ENCODE data around the gene RPRD1B. TPM values are rescaled to one million over a fixed set of nuclear protein-coding genes. Genes with fewer than 3 reads are reported as not detected.

Gene RPRD1B
- total and polyA plus RNA-seq, 2 of the 8 experiments (the other 6 are each of a cell fraction or from before 2014, with no cell fraction given) = 10.3 to 20.9 TPM

DNA sequence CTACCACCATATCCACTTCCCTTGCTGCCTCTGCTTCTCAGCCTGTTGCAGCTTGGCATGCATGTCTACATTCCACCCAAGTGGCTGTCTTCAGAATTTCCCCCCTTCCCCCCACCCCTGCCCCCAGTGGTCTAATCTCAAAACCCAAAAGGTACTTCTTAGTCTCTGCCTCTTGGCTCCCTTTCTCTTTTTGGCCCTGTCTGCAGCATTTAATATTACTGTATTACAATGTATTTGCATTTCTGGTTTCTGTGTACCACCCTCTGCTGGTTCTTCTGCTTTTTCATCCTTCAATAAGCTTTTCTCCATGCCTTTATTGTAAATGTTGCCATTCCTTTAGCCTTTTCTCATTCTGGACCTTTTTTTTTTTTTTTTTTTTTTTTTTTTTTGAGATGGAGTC lies 43.0 kb downstream of the RPRD1B start:
- no peak overlapping the region for H2BK15ac ChIP-seq (ENCODE audit: low read length)
- H2BK12ac ChIP-seq (ENCODE audit: low read depth, low read length) = no peak overlapping the region
- H3K56ac ChIP-seq (replicated peaks; ENCODE audit: insufficient read length, low read depth, low read length) = no peak overlapping the region
- H2AK5ac ChIP-seq (ENCODE audit: low read depth, low read length) = no peak overlapping the region
- H3K23me2 ChIP-seq (ENCODE audit: low read depth, low read length) = no peaks in the 10 kb centered on the region
- no peak overlapping the region for H3K4ac ChIP-seq (replicated peaks; ENCODE audit: insufficient read length, low read depth, low read length)
- H2AFZ ChIP-seq (ENCODE audit: low read length) = no peak overlapping the region
- peaks cover 0 to 17% (median under 1%) of the 10 kb centered on the region in 4 experiments; a peak in 5 of 8 replicates for H3K36me3 ChIP-seq (ENCODE audit: control insufficient read depth in 2 of 4, insufficient read depth in 4 of 4, low read length in 3 of 4)
- DNase-seq (ENCODE audit: low read depth in 1 of 2, low spot score in 2 of 2) (no peak), FAIRE-seq (no peak)
- peaks cover 8% of the 10 kb centered on the region for H3K79me1 ChIP-seq (ENCODE audit: low read depth, low read length)
- H4K5ac ChIP-seq (ENCODE audit: insufficient read length, low read depth, low read length) = no peak overlapping the region
- TF ChIP-seq SAP30 (IDR thresholded peaks at IDR 0.05; ENCODE audit: insufficient read depth, insufficient replicate concordance, low read length) (no peak), TAF7 (optimal IDR thresholded peaks at IDR 0.05; ENCODE audit: borderline replicate concordance, low read depth, low read length) (no peak), KDM5A (IDR thresholded peaks at IDR 0.05; ENCODE audit: low read length) (no peak), SIRT6 (IDR thresholded peaks at IDR 0.05; ENCODE audit: low read length) (no peak)
- no peak overlapping the region for H3K14ac ChIP-seq (ENCODE audit: insufficient read length)
- H3K4me1 ChIP-seq (replicated peaks in 1 of 4; ENCODE audit: control insufficient read depth in 3 of 4, insufficient read depth in 4 of 4, low read length in 3 of 4) = 0 out of 7 replicates have a peak, but pooled peaks cover 0 to 2% (median 0%) of the 10 kb centered on the region in 4 experiments
- no peak overlapping the region for H4K8ac ChIP-seq (ENCODE audit: extremely low read depth, insufficient read depth, low read length)
- H4K91ac ChIP-seq (replicated peaks; ENCODE audit: insufficient read length, low read length) = no peak overlapping the region
- no peak overlapping the region for H3K4me2 ChIP-seq (ENCODE audit: insufficient read depth in 1 of 2, low read depth in 2 of 2, low read length in 2 of 2)
- H3K4me3 ChIP-seq (ENCODE audit: extremely low read depth in 1 of 4, insufficient read depth in 2 of 4, low read depth in 3 of 4, low read length in 4 of 4) = no peak overlapping the region
- H3K79me2 ChIP-seq (ENCODE audit: control insufficient read depth in 1 of 2, insufficient read depth in 2 of 2, low read length in 2 of 2) = peaks cover 0 to 38% of the 10 kb centered on the region in 2 experiments; a peak in 2 of 4 replicates
- H2BK5ac ChIP-seq (ENCODE audit: low read depth, low read length) = no peak overlapping the region
- H3K9me3 ChIP-seq (ENCODE audit: insufficient read depth in 2 of 2, low read depth in 1 of 2, low read length in 1 of 2) = no peaks in the 10 kb centered on the region
- H2BK20ac ChIP-seq (ENCODE audit: low read length) = no peak overlapping the region
- H3K23ac ChIP-seq (ENCODE audit: insufficient read length) = no peak overlapping the region
- no peaks in the 10 kb centered on the region for H3K27me3 ChIP-seq (replicated peaks in 1 of 4; ENCODE audit: control insufficient read depth in 3 of 4, extremely low read depth in 1 of 4, insufficient read depth in 3 of 4, low read length in 3 of 4)
- no peak overlapping the region for H2BK120ac ChIP-seq (replicated peaks; ENCODE audit: low read depth, low read length)
- no peak overlapping the region for H3K9ac ChIP-seq (replicated peaks in 1 of 4; ENCODE audit: extremely low read depth in 1 of 4, low read depth in 3 of 4, low read length in 3 of 4)
- H3K18ac ChIP-seq (ENCODE audit: extremely low read depth, low read length) = no peak overlapping the region
- H4K20me1 ChIP-seq (replicated peaks in 1 of 2; ENCODE audit: control insufficient read depth in 1 of 2, insufficient read depth in 2 of 2, low read length in 2 of 2) = peaks cover 0 to 5% of the 10 kb centered on the region in 2 experiments
- ChIA-PET CTCF (ENCODE audit: partially characterized antibody) (interaction anchor here (0.6 to 6.6 kb wide), 6 partner anchors 12 to 322 kb away, joined by 3 to 109 read pairs (median 4); no protein-coding TSS in a partner anchor), POLR2A (ENCODE audit: partially characterized antibody) (no interaction called here)
- no peak overlapping the region for H3K27ac ChIP-seq (ENCODE audit: low read depth, low read length)
